H54 (cell line): Measurements from ENCODE around the gene ZNF3.

Experiments
- DNase-seq: peaks from one replicate; pipeline ENCODE4 v3.0.0; 2011; ENCODE audit warnings: low spot score, mixed read lengths; ENCODE audit not compliant: insufficient read length
- FAIRE-seq: peaks from 3 replicates; lab custom pipeline; 2011; peaks lifted over from hg19 to GRCh38; lab: Jason Lieb, UNC
- POLR2A ChIP-seq: IDR thresholded peaks from 2 replicates; pipeline ENCODE4 v1.6.1; 2011; ENCODE audit warnings: low read depth, mild to moderate bottlenecking, low read length

ZNF3 gene

DNA sequence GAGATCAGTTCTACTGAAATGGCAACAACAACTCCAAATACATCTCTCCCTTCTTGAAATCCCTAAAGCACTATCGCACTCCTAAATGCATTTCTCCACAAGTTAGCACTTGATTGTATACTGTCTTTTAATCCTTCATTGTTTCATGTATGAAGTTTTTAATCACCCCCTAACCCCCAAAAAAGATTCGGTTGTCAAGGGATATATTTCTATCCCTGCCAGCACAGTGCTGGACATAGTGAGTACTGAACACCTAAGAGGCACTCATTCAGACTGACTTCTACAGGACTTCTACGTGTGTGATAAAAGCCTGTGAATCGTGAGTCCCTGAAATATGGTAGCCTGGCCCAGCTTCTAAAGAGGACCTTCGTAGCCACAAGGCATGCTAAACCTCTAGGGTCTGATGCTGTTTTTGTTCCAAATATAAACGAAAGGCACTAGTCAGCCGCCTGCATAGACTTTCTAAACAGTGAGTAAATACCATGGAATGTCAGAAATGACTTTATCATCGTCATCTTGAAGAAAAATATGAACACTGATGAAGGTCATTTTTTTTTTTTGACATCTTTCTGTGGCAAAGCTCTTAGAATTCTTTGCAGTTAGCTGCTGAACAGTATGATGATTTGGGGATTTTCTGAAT, 46.5 kb downstream of the ZNF3 start:
- peak; percentile 55 for DNase-seq
- TF ChIP-seq POLR2A, result no peak
- FAIRE-seq, result no peak

GRCh38 chr7:100033526-100033925, 48.0 kb downstream of the ZNF3 start:
- FAIRE-seq, result no peak
- no peak for DNase-seq
- no peak for TF ChIP-seq POLR2A

DNA sequence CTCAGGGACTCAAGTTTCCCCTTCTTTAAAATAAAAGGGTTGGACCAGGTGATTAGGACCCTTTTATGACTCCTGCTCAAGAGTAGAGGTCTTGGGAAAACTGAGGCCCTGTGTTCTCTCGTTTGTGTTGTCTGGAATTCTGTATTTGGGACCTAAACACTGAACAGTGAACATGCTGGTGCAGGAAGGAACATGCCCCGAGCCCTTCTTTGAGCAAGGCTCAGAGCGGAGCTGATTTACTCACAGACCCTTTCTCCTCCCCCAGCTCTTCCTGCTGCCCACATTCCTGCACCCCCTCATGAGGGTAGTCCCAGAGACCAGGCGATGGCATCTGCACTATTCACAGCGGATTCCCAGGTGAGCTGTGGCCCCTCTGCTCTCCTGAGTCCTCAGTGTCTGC, 51.9 kb downstream of the ZNF3 start:
- DNase-seq (no peak), FAIRE-seq (no peak)
- no peak for TF ChIP-seq POLR2A

- no peak for TF ChIP-seq POLR2A
- FAIRE-seq, result no peak
Observed at GRCh38 chr7:100027197-100027596, 54.3 kb downstream of the ZNF3 start.

GRCh38 chr7:100024020-100024619, 57.4 kb downstream of the ZNF3 start:
- FAIRE-seq (no peak), DNase-seq (no peak)
- no peak for TF ChIP-seq POLR2A

More at GRCh38 chr7:100027197-100027596, 54.3 kb downstream of the ZNF3 start:
- DNase-seq, result no peak

GRCh38 chr7:100023526-100023925, 58.0 kb downstream of the ZNF3 start:
- no peak for TF ChIP-seq POLR2A
- DNase-seq, result no peak
- FAIRE-seq, result no peak

DNA sequence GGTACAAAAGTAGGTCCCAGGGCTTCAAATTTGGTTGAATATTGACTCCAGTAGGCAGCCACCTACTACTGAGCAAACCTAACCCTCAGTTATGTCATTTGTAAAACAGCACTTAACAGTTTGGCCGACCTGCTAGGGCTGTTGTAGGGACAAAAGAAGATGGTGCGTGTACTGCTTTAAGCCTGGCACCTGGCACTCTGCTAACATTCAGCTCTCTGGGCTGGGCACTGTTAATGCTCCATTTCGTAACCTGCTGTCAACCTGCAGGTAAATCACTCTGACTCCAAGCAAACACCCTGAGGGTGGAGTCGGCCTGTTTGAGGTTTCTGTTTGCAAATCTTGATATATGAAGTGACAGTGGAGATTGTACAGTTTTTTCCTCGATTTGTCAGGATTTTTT, 58.9 kb downstream of the ZNF3 start:
- DNase-seq (no peak), FAIRE-seq (no peak)
- TF ChIP-seq POLR2A, result no peak

- DNase-seq (no peak), FAIRE-seq (no peak)
- TF ChIP-seq POLR2A, result no peak
Observed at GRCh38 chr7:100021297-100021696, 60.2 kb downstream of the ZNF3 start.
